Measurements from ENCODE around the gene SLC23A1.
"Not testable (repeated sequence)": the region's sequence is repeated elsewhere in the genome, so short reads cannot be mapped to it uniquely, and the experiment has no call there.

Gene SLC23A1

DNA sequence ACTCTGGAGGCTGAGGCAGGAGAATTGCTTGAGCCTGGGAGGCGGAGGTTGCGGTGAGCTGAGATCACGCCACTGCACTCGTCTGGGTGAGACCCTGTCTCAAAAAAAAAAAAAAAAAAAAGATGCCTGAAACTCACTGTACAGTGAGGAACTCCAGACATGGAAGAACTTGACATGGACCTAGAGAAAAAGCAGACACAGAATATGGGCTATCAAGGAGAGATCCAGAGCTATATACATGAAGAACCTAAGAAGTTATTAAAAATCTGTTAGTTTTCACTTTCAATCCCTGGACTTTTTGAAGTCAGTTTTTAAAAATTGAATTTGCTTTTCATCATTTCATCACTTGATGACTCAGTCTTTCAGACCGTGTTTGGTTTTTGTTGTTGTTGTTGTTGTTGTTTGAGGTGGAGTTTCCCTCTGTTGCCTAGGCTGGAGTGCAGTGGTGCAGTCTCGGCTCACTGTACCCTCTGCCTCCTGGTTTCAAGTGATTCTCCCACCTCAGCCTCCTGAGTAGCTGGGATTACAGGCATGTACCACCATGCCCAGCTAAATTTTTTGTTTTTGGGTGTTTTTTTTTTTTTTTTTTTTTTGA is 21.2 kb downstream of the SLC23A1 start:
- no peak for DNase-seq

DNA sequence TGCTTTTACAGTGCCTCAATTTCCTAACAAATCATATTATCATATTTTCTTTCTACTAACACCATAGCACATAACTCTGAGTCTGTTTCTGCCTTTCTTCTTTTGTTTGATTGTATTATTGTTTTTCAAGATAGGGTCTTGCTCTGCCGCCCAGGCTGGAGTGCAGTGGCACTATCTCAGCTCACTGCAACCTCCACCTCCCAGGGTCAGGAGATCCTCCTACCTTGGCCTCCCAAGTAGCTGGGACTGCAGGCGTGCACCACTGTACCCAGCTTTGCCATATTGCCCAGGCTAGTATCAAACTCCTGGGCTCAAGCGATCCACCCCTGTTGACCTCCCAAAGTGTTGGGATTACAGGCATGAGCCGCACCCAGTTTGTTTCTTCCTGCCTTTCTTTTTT is 22.7 kb downstream of the SLC23A1 start:
- DNase-seq = no peak

DNA sequence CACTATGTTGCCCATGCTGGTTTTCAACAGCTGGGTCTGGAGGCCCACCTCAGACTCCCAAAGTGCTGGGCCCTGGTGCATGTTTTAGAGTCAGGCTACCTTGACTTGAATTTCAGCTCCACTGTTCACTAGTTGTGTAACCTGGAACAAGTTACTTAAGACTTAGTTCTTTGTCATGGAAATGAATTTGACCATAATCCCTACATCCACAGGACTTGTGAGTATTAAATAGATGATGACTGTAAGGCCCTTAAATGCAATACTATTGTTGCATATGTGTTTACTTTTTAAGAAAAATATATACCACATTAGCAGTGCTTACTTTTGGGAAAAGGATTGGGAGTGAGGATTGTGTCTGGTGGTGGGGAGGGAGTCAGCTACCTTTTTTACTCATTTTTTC is 25.0 kb downstream of the SLC23A1 start:
- DNase-seq = no peak

DNA sequence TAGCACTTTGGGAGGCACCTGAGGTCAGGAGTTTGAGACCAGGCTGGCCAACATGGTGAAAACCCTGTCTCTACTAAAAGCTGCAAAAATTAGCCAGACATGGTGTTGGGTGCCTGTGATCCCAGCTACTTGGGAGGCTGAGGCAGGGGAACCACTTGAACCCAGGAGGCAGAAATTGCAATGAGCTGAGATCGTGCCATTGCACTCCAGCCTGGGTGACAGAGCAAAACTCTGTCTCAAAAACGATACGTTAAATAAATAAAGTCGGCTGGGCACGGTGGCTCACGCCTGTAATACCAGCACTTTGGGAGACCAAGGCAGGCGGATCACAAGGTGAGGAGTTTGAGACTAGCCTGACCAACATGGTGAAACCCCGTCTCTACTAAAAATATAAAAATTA is 27.2 kb downstream of the SLC23A1 start:
- not testable (repeated sequence) for DNase-seq

DNA sequence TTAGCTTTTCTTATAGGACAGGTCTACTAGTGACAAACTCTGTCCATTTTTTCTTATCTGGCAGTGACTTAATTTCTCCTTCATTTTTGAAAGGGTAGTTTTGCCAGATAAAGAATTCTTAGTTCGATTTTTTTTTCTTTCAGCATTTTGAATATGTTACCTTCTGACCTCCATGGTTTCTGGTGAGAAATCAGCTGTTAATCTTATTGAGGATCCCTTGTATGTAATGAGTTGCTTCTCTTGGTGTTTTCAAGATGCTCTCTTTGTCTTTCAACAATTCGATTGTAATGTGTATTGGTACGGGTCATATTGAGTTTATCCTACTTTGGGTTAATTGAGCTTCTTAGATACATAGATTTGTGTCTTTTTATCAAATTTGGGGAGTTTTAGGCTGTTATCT is 28.9 kb downstream of the SLC23A1 start:
- no peak for DNase-seq

DNA sequence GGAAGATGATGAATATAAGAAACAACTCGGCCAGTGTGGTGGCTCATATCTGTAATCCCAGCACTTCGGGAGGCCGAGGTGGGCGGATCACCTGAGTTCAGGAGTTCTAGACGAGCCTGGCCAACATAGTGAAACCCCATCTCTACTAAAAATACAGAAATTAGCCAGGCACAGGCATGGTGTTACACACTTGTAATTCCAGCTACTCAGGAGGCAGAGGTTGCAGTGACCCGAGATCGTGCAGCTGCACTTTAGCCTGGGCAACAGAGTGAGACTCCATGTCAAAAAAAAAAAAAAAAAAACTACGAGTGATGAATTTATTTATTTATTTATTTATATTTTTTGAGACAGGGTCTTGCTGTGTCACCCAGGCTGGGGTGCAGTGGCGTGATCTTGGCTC is 35.2 kb downstream of the SLC23A1 start:
- DNase-seq = not testable (repeated sequence)

DNA sequence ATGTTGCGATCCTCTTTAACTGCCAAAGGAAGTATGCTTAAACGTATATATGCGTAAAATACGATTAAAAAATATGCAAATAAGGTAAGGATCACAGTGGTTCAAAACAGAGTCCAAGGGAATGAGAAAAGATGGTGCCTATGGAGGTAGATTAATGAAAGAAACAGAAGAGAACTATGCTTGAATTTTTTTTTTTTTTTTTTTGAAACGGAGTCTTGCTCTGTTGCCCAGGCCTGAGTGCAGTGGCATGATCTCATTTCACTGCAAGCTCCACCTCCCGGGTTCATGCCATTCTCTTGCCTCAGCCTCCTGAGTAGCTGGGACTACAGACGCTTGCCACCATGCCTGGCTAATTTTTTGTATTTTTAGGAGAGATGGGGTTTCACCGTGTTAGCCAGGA is 37.7 kb downstream of the SLC23A1 start:
- DNase-seq = not testable (repeated sequence)

DNA sequence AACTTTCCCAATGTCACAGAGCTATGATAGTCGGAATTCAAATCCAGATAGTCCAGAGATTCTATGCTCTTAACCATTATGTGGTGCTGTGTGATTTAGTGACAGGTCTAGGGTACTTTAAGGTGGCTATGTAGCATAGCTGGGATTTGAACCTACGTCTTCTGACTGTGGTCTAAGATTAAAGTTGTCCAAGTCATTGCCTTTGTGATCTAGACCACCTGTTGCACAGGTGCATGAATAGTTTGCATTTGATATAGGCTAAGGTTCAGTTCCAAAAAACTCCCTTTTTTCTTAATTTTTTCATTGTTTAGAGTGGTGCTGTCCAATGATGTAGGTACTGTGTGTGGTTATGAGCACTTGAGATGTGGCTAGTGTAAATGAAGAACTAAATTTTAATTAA is 38.9 kb downstream of the SLC23A1 start:
- DNase-seq = no peak

DNA sequence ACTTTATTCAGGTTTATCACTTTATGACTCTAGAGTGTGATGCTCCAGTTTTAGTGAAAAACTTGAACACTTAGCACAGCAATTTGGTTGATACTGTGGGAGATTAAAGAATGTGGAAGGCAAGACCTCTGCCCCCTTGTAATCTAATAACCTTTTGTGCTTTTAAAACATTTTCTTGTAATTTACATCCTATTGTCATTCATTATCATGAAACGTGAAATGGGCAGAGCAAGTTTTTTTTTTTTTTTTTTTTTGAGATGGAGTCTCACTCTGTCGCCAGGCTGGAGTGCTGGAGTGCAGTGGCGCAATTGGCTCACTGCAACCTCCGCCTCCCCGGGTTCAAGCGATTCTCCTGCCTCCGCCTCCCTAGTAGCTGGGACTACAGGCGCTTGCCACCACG is 39.6 kb downstream of the SLC23A1 start:
- no peak for DNase-seq

DNA sequence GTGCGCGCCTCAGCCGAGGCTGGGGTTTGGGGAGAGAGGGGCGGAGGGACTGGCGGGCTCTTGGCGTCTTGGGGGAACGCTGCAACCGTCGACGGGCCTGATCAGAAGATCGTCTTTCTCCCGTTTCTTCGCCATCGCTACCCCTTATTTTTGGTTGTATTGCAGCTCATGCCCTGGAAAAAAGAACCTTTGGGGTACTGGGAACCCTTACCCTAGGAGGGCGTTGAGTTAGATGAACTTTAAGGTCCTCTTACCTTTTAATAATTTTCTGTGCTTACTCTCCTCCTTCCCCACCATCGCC is 40.7 kb downstream of the SLC23A1 start:
- no peak for DNase-seq

DNA sequence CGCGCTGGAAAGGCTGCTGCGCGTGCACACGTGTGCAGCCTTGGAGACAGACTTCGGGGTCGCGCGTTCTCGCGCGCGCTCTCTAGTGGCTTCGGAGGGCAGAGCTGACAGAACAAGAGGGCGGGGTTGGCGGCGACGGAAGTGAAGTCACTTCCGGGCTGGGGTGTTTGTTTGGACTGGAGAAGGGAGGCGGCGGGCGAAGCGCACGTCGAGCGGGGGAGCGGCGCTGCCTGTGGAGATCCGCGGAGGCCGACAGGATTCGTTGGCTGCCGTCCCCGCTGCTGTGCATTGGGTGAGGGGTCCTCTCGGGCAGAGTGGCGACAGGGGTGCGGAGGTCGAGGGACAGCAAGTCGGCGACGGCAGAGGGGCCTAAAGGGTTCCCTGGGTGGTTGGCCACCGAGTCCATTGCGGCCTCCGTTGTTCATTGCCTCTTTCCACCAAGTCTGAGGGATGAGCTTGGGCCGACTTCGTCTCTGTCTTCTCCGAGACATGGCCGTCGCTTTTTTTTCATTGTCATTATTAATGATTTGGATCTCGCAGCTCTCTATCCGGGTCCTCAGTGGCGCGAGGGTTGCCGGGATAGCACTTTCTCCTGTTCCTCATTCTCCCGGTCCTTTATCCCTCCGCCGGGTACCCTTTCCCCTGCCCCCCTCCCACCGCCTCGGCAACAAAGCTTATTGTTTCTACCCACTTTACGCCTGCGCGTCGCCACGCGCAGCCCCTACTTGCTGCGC is 41.2 kb downstream of the SLC23A1 start, which contains the start of gene PAIP2:
Gene PAIP2 (plus strand): TSS at position 166 of the 734 bp plus-strand sequence. CDS start 21,931 bp downstream, outside the sequence.
- DNase-seq = peak; percentile 98

DNA sequence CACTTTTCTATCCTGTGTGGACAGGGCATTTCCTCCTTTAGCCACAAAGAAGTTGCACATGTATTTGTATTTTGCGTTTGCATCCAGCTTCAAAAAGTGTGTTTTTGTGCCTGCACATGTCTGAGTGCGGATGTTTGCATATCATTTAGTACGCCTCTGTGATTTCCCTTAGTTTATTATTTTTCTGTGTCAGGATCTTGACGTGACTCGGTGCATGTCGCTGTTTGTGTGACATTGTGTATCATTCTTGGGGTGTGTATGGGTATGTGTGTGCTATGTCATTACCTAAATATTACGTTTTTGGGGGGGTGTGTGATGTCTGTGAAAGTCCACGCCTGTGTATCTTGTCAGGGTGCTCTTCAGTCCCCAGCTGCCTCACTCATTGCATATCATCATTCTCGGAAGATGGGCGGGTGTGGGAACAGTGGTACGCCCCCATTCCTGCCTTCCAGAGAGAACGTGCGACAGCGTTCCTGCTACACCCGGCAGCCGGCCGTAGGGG is 41.9 kb downstream of the SLC23A1 start:
- no peak for DNase-seq

DNA sequence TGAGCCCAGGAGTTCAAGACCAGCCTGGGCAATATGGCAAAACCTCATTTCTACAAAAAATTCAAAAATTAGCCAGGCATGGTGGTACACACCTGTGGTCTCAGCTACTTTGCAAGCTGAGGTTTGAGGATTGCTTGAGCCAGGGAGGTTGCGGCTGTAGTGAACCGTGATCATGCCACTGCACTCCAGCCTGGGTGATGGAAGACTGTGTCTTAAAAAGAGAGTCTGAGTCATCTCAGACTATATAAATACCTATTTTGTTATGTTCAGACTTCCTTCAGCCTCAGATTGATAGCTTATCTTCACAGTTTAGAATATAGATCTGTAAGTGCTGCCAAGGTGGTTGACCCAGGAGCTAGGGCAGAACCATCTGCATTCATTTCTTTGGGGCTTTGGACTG is 43.0 kb downstream of the SLC23A1 start:
- no peak for DNase-seq

DNA sequence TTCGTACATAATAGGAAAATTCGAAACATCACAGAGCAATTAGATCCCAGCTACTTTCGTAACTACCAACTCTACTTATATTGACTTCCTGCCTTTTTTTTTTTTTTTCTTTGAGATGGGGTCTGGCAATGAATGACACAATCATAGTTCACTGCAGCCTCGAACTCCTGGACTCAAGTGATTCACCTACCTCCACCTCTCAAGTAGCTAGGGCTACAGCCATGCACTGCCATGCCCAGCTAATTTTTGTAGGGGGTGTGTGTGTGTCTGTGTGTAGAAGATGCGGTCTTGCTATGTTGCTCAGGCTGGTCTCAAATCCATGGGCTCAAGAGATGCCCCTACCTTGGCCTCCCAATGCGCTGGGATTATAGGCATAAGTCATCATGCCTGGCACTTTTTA is 47.3 kb downstream of the SLC23A1 start:
- peak; percentile 14 for DNase-seq
